Neuronal stem cell (in vitro differentiated cells): ENCODE measurements around the gene PRPH.
A peak's percentile ranks its signal among the peaks of the same experiment; 100 is the strongest.

Source experiments
- DNase-seq: peaks from one replicate; pipeline ENCODE4 v3.0.0-alpha.2; 2013; ENCODE audit warnings: low spot score
- H2AFZ ChIP-seq: one replicate; pipeline ENCODE4 v1.6.1; 2013; ENCODE audit warnings: mild to moderate bottlenecking, low read length, inconsistent platforms
- H2AK5ac ChIP-seq: 2 replicates; pipeline ENCODE4 v1.6.1; 2013; ENCODE audit warnings: low read depth, mild to moderate bottlenecking, inconsistent platforms, low read length, moderate library complexity, mixed read lengths
- H2BK120ac ChIP-seq: 2 replicates; pipeline ENCODE4 v1.6.1; 2013; ENCODE audit warnings: low read depth, mild to moderate bottlenecking, inconsistent platforms, low read length, moderate library complexity, mixed read lengths
- H2BK12ac ChIP-seq: one replicate; pipeline ENCODE4 v1.6.1; 2013; ENCODE audit warnings: low read length, inconsistent platforms
- H2BK15ac ChIP-seq: 2 replicates; pipeline ENCODE4 v1.6.1; 2013; ENCODE audit warnings: mild to moderate bottlenecking, low read length, inconsistent platforms, mixed read lengths
- H2BK5ac ChIP-seq: one replicate; pipeline ENCODE4 v1.6.1; 2013; ENCODE audit warnings: inconsistent platforms, mild to moderate bottlenecking, low read length, moderate library complexity
- H3K14ac ChIP-seq: one replicate; pipeline ENCODE4 v1.6.1; 2013; ENCODE audit warnings: low read length, inconsistent platforms
- H3K18ac ChIP-seq: 2 replicates; pipeline ENCODE4 v1.6.1; 2013; ENCODE audit warnings: low read length, inconsistent platforms
- H3K23ac ChIP-seq: 2 replicates; pipeline ENCODE4 v1.6.1; 2013; ENCODE audit warnings: low read depth, mild to moderate bottlenecking, mixed read lengths, low read length, inconsistent platforms; ENCODE audit not compliant: poor library complexity
- H3K27ac ChIP-seq: replicated peaks from 3 replicates; pipeline ENCODE4 v1.5.1; 2013; ENCODE audit warnings: low read length, inconsistent platforms
- H3K27me3 ChIP-seq, 3 experiments: 2 replicates each; pipeline ENCODE4 v1.6.1; 2013; ENCODE audit warnings: low read length in 3 of 3, mild to moderate bottlenecking in 2 of 3, inconsistent platforms in 1 of 3, low read depth in 1 of 3, mixed read lengths in 1 of 3, moderate library complexity in 1 of 3; ENCODE audit not compliant: control insufficient read depth in 3 of 3, insufficient read depth in 3 of 3
- H3K36me3 ChIP-seq, 2 donors: replicated peaks in 1 of 2; 2 replicates each; pipeline ENCODE4 v1.6.1; 2013; ENCODE audit warnings: low read length in 2 of 2; ENCODE audit not compliant: control insufficient read depth in 2 of 2, insufficient read depth in 2 of 2
- H3K4ac ChIP-seq: 2 replicates; pipeline ENCODE4 v1.6.1; 2013; ENCODE audit warnings: inconsistent platforms, mild to moderate bottlenecking, low read length, moderate library complexity
- H3K4me1 ChIP-seq, 2 donors: 1 replicate in 1 of 2; 2 replicates in 1 of 2; pipeline ENCODE4 v1.6.1; 2013; ENCODE audit warnings: low read length in 2 of 2, low read depth in 1 of 2; ENCODE audit not compliant: control insufficient read depth in 2 of 2, insufficient read depth in 1 of 2
- H3K4me2 ChIP-seq: one replicate; pipeline ENCODE4 v1.6.1; 2013; ENCODE audit warnings: mild to moderate bottlenecking, low read length, inconsistent platforms; ENCODE audit not compliant: insufficient read depth, poor library complexity, severe bottlenecking
- H3K4me3 ChIP-seq, 2 donors: 2 replicates each; pipeline ENCODE4 v1.5.1; 2013; ENCODE audit warnings: low read length in 2 of 2, mild to moderate bottlenecking in 2 of 2, inconsistent platforms in 1 of 2, moderate library complexity in 1 of 2
- H3K79me1 ChIP-seq: one replicate; pipeline ENCODE4 v1.6.1; 2013; ENCODE audit warnings: low read depth, mild to moderate bottlenecking, inconsistent platforms, low read length, moderate library complexity
- H3K9ac ChIP-seq: one replicate; pipeline ENCODE4 v1.6.1; 2013; ENCODE audit warnings: mild to moderate bottlenecking, low read depth, low read length, inconsistent platforms; ENCODE audit not compliant: poor library complexity
- H3K9me3 ChIP-seq, 2 donors: replicated peaks in 1 of 2; 2 replicates each; pipeline versions ENCODE3 to v1.6.1; 2013; ENCODE audit warnings: low read length in 2 of 2, mild to moderate bottlenecking in 2 of 2, inconsistent platforms in 1 of 2, low read depth in 1 of 2, mixed read lengths in 1 of 2, moderate library complexity in 1 of 2; ENCODE audit not compliant: control insufficient read depth in 2 of 2, insufficient read depth in 1 of 2
- H4K8ac ChIP-seq: one replicate; pipeline ENCODE4 v1.6.1; 2013; ENCODE audit warnings: low read depth, mild to moderate bottlenecking, inconsistent platforms, low read length, moderate library complexity
- H4K91ac ChIP-seq: one replicate; pipeline ENCODE4 v1.6.1; 2013; ENCODE audit warnings: low read length, low read depth, mild to moderate bottlenecking, inconsistent platforms; ENCODE audit not compliant: poor library complexity
- WGBS, 2 donors: extraction: QIAGEN DNeasy Blood & Tissue Kit; methylation state at CpG; one replicate each; pipeline ENCODE4 v1.1.7; 2013; ENCODE audit warnings: missing lambda C conversion rate in 2 of 2, mixed read lengths in 1 of 2; ENCODE audit not compliant: insufficient read length in 2 of 2, insufficient replicate concordance in 1 of 2; ENCODE audit errors: extremely low coverage in 2 of 2; 5-methylcytosine and 5-hydroxymethylcytosine counted together

Gene PRPH

GRCh38 chr12:49260571-49261363, 34.2 kb upstream of the PRPH start:
- Histone ChIP-seq H3K9me3 (no peaks in the 10 kb centered on the region), H4K8ac (no peak overlapping the region), H3K36me3 (no peaks in the 10 kb centered on the region), H3K79me1 (peaks cover 3% of the 10 kb centered on the region), H3K14ac (no peak overlapping the region), H2AK5ac (no peak overlapping the region), H2BK15ac (no peak overlapping the region), H3K23ac (no peak overlapping the region), H2AFZ (no peak overlapping the region), H3K4me3 (no peak overlapping the region), H2BK120ac (no peak overlapping the region), H4K91ac (no peak overlapping the region), H3K4ac (peak overlapping the region; percentile 37), H3K4me2 (no peak overlapping the region), H3K27ac (no peak overlapping the region), H2BK12ac (no peak overlapping the region), H3K9ac (no peak overlapping the region), H3K18ac (no peak overlapping the region), H3K4me1 (peaks cover 0 to 1% of the 10 kb centered on the region in 2 donors), H2BK5ac (no peak overlapping the region), H3K27me3 (peaks cover 0 to 6% (median 0%) of the 10 kb centered on the region in 3 experiments)
- whole genome bisulfite sequencing, 2 donors, result no CpG with 5 or more reads among the region's 11 CpGs
- no peak for DNase-seq

- no peak overlapping the region for H3K4me2 ChIP-seq
- no CpG with 5 or more reads among the region's 2 CpGs for WGBS, 2 donors
- no peak overlapping the region for H2AFZ ChIP-seq
- H3K36me3 ChIP-seq, result no peaks in the 10 kb centered on the region
- DNase-seq, result no peak
- no peak overlapping the region for H2AK5ac ChIP-seq
- no peak overlapping the region for H2BK12ac ChIP-seq
- no peak overlapping the region for H3K4ac ChIP-seq
- H3K18ac ChIP-seq, result no peak overlapping the region
- H2BK5ac ChIP-seq, result no peak overlapping the region
- H3K27ac ChIP-seq, result no peak overlapping the region
- peaks cover 0 to 4% (median 0%) of the 10 kb centered on the region in 3 experiments for H3K27me3 ChIP-seq
- H4K91ac ChIP-seq, result no peak overlapping the region
- peaks cover 0 to 6% of the 10 kb centered on the region in 2 donors for H3K9me3 ChIP-seq
- H2BK120ac ChIP-seq, result no peak overlapping the region
- H3K9ac ChIP-seq, result no peak overlapping the region
- H4K8ac ChIP-seq, result no peak overlapping the region
- H2BK15ac ChIP-seq, result no peak overlapping the region
- peaks cover 0 to 1% of the 10 kb centered on the region in 2 donors for H3K4me1 ChIP-seq
- no peak overlapping the region for H3K23ac ChIP-seq
- no peak overlapping the region for H3K14ac ChIP-seq
- H3K79me1 ChIP-seq, result peaks cover 3% of the 10 kb centered on the region
- H3K4me3 ChIP-seq, result no peak overlapping the region
Observed at GRCh38 chr12:49261721-49262120, 33.2 kb upstream of the PRPH start.

GRCh38 chr12:49263400-49263763, 31.6 kb upstream of the PRPH start:
- Histone ChIP-seq H3K9me3 (peaks cover 0 to 10% of the 10 kb centered on the region in 2 donors), H3K9ac (no peak overlapping the region), H2BK5ac (no peak overlapping the region), H3K4me1 (peaks cover 0 to 8% of the 10 kb centered on the region in 2 donors), H2BK12ac (no peak overlapping the region), H3K4me2 (no peak overlapping the region), H2AFZ (no peak overlapping the region), H3K23ac (no peak overlapping the region), H2BK15ac (no peak overlapping the region), H3K27me3 (peaks cover 0 to 4% (median 0%) of the 10 kb centered on the region in 3 experiments), H3K79me1 (peaks cover 3% of the 10 kb centered on the region), H3K4me3 (no peak overlapping the region), H3K36me3 (no peaks in the 10 kb centered on the region), H4K91ac (no peak overlapping the region), H3K14ac (no peak overlapping the region), H3K18ac (no peak overlapping the region), H4K8ac (no peak overlapping the region), H2AK5ac (no peak overlapping the region), H3K27ac (no peak overlapping the region), H3K4ac (no peak overlapping the region), H2BK120ac (no peak overlapping the region)
- no peak for DNase-seq
- whole genome bisulfite sequencing, 2 donors, result no CpG with 5 or more reads among the region's 5 CpGs

- no CpG with 5 or more reads among the region's 35 CpGs for WGBS, 2 donors
- no peak overlapping the region for H4K8ac ChIP-seq
- peak overlapping the region; percentile 99 for H3K18ac ChIP-seq
- H2BK120ac ChIP-seq, result no peak overlapping the region
- peaks cover 0 to 10% of the 10 kb centered on the region in 2 donors for H3K9me3 ChIP-seq
- peak overlapping the region; percentile 88 for H3K9ac ChIP-seq
- no peak for DNase-seq
- peak overlapping the region; percentile 51 for H2BK15ac ChIP-seq
- H3K4me1 ChIP-seq, result peaks cover 3 to 13% of the 10 kb centered on the region in 2 donors
- peaks cover 0 to 4% (median 0%) of the 10 kb centered on the region in 3 experiments for H3K27me3 ChIP-seq
- peaks cover 3% of the 10 kb centered on the region for H3K79me1 ChIP-seq
- peaks cover under 1 to 3% of the 10 kb centered on the region in 2 donors for H3K36me3 ChIP-seq
- no peak overlapping the region for H4K91ac ChIP-seq
- peak overlapping the region; percentile 72 for H2AFZ ChIP-seq
- peak overlapping the region; percentile 82 for H3K23ac ChIP-seq
- H3K14ac ChIP-seq, result peak overlapping the region; percentile 27
- peak overlapping the region; percentile 77 for H2BK5ac ChIP-seq
- peak overlapping the region; percentile 90 for H3K4me2 ChIP-seq
- H3K27ac ChIP-seq, result no peak overlapping the region
- no peak overlapping the region for H2BK12ac ChIP-seq
- H3K4ac ChIP-seq, result peak overlapping the region; percentile 58
- H3K4me3 ChIP-seq, result peak overlapping the region; percentile 33 to 95
- H2AK5ac ChIP-seq, result peak overlapping the region; percentile 91
Observed at GRCh38 chr12:49264466-49264872, 30.5 kb upstream of the PRPH start.
